GM21528 (cell line): ENCODE results near the gene PKDCC.
A peak's percentile ranks its signal among the peaks of the same experiment; 100 is the strongest.
"Not testable (repeated sequence)": the region's sequence is repeated elsewhere in the genome, so short reads cannot be mapped to it uniquely, and the experiment has no call there.

Experiments used
- ATAC-seq: cut with Tn5 transposase; IDR thresholded peaks from one replicate; pipeline ENCODE4 v1.9.1; 2021; ENCODE audit warnings: mild to moderate bottlenecking, moderate library complexity; ENCODE audit not compliant: unreplicated experiment, low FRiP score

The PKDCC gene

DNA sequence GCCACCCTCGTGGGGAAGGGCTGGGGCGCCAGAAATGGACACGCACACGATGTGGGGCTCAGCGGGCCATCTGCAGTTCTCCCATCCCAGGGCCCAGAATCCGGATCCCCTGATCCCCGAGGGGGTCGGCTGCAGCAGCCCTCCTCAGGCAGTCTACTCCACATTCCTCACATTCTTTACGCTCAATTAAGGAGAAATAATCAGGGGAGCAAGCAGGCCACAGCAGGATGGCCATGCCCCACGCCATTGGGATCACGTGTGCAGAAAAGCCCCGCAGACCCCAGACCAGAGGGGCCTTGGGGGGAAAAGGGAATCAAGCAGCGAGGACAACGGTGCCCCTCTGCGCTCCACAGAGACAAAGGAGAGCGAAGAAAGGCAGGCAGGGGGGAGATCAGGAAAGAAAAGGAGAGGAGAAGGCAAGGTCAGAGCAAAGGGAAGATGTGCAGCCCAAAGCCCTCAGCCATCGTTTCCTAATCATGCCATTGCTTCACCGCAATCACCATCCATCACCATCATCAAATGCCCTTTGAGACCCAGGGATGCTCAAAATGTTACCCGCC, 17.5 kb upstream of the PKDCC start:
- ATAC-seq: no peak

DNA sequence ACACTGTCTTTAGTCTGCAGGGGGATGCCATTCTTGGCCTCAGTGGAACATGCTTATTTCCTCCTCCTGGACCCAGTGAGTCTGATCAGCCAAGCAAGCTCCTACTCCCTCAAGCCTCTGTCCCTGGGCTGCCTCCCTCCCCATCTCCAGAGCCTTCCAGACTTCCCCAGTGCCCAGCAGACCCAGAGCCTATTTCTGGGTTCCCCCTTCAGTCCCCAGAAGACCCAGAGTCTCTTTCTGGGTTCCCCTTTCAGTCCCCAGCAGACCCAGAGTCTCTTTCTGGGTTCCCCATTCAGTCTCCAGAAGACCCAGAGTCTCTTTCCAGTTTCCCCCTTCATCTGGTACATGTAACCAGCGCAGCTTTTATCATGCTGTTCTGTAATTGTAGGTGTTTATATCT, 17.0 kb upstream of the PKDCC start:
- no peak for ATAC-seq

DNA sequence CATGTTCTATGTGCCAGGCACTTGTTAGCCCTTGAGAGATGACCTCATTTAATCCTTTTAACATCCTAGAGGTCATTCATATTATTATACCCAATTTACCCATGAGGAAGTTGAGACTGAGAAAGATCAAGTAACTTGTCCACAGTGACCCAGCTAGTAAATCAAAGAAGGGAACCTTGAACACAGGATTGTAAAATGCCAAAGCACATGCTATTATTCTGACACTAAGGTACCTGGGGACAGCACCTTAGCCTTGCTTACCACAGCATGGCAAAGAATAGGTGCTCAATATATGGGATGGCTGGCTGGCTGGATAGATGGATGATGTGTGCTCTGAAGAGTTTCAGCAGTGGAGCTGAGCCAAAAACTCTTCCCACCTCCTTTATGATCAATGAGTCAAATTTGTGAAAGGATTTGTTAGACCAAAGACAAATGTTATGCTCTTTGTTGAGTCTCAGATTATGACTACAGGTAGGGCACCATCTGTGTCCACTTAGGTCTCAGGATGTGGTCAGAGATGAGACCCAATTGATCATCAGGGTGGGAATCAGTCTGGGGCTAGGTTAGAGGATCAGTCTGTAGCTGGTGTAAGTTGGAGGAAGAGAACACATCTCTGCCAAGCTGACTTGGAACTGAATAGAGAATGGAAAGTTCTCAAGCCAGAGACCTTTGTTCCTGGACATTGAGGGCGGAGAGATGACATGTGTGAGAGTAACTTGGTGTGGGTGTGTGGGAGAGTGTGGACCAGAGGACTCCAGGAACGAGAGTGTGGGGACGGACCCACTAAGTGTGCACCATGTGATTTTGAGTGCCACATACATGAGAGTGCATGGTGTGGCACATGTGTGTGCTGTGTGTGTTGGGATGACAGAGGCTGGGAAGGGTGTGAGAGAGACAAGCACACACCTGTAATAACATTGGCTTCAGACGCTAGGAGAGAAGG, 16.3 kb upstream of the PKDCC start:
- ATAC-seq: no peak

DNA sequence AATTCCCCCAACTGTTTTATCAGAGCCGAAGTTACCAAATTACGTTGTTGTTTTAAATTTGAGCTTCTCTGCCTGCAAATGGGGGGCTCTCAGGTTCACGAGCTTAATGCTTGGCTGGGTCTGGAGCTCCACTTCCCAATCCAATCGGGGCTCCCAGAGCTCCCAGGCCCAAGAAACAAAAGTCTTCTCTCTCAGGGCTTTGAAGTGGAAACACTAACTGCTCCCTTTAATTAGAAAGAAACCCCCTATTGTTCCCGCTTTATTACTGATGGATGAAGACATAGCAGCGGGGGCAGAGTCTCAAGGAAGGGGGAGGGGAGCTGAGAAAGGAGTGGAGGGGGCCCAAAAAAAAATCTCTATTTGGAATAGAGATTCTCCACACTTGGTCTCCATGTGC, 15.6 kb upstream of the PKDCC start:
- no peak for ATAC-seq

DNA sequence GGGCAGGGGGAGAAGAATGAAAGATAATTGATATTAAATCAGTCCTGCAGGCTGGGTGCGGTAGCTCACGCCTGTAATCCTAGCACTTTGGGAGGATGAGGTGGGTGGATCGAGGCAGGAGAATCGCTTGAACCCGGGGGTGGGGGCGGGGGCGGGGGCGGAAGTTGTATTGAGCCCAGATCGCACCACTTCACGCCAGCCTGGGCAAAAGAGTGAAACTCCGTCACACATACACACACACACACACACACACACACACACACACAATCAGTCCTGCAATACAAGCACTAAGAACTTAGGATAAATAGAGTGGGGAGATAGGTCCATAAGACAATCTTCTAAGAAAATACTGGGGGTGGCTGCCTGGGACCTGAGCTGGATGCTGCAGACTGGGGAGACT, 15.1 kb upstream of the PKDCC start:
- ATAC-seq: no peak

DNA sequence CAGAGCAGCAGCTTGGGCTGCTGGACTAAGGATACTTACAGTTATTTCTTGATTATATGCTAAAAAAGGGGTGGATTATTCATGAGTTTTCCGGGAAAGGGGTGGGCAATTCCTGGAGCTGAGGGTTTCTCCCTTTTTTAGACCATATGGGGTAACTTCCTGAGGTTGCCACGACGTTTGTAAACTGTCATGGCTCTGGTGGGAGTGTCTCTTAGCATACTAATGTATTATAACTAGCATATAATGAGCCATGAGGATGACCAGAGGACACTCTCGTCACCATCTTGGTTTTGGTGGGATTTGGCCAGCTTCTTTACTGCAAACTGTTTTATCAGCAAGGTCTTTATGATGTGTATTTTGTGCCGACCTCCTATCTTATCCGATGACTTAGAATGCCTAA, 13.7 kb upstream of the PKDCC start:
- ATAC-seq: not testable (repeated sequence)

DNA sequence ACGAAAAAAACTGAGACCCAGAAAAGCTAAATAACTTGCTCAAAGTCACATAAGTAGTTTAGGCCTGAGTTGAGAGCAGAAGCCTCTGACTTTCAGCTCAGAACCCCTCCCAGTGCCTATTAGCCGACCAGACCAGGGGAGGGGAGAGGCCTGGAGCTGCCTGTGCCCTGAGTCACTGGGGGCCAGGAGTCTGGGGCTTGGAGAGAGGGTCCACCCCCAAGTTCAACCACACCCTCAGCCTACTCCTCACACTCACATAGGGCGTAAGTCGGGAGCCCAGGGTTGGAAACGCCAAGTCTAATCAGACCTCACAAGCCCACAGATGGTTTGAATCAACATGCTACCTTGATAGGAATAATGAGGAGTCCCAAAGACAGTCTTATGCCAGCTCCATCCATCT, 12.6 kb upstream of the PKDCC start:
- ATAC-seq: no peak

DNA sequence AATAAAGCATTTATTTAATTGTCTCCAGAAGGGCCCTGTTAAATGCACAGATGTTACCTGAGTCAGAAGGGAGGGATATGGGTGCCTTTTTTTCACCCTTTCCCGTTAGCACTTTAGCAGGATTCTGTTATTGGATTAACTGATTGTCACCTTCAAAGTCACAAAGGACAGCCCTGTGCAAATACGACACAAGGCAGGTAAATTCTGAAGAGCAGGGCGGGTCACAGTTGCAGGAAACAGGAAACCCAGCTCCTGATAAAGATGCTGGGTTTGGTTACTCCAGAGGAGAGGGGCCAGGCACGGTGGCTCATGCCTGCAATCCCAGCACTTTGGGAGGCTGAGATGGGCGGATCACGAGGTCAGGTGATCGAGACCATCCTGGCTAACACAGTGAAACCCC, 11.4 kb upstream of the PKDCC start:
- no peak for ATAC-seq

DNA sequence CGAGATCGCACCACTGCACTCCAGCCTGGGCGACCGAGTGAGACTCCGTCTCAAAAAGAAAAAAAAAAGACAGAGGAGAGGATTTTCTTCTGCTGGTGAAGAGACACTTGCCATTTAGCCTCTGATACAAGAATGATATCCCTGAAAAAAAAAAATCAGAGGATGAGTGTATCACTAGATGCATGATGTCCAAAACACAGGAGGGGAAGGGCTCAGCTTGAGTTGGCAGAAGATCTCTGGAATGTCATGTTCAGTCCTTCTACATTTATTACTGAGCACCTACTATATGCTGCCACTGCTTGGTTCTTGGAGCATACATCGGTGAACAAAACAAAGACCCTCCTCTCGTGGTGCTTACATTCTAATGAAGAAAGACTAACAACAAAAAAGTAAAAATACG, 10.9 kb upstream of the PKDCC start:
- ATAC-seq: no peak

DNA sequence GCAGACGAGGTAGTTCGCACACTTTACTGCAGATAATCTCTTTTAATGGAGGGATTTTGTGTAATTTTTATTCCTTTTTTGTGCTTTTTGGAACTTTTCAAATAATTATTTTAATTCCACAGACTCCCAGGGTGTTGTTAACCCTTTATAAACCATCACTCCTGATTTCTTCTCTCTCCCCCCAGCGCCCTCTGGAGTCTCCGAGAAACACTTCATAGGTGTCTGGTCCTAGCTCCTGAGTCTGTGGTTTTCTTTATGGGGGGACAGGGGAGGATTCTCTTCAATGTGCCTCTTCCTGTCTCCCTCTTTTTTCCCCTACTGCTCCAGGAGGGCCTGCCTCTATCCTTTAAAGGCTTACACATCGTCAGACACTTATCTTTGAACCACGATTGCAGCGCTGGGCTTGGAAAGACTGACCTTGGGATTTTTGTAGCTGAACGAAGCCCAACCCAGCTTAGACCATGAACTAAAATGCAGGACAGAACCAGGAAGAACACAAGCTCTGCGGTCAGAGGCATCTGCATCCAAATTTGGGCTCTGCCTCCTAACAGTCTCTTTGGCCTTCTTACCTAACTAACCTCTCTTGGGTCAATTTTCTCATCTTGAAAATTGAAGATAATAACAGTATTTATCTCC, 7.1 kb upstream of the PKDCC start:
- no peak for ATAC-seq

DNA sequence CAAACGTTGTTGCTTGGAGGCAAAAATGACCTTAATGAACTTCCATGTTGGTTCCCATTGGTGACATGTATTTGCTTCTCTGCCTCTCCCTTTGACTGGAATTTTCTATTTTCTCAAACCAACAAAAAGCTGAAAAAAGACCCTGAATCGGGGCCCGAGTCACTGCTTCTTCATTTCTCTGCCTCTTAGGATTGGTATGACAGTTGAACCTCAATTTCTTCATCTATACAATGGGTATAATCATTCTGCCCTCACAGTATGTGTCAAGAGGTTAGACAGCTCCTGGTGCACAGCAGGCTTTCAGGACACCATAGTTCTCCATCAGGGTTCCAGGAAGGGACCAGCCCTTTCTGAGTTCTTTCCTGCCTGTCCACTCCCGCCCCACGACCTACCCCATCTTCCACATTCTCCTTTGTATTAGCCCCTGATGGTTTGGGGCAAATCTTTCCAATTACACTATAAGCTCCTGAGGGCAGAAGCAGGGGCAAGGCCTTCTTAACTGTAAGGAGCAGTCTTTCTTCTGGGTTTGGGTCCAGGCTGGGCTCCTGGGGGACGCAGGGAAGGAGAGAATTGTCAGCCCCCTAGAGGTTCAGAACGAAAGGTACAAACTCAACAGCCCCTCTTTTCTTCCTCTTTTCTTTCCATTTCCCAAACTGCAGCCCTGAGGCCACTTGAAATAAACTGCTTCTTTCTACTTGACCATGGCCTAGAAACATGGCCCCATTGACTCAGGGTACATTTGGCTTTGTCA, 6.3 kb upstream of the PKDCC start:
- no peak for ATAC-seq

DNA sequence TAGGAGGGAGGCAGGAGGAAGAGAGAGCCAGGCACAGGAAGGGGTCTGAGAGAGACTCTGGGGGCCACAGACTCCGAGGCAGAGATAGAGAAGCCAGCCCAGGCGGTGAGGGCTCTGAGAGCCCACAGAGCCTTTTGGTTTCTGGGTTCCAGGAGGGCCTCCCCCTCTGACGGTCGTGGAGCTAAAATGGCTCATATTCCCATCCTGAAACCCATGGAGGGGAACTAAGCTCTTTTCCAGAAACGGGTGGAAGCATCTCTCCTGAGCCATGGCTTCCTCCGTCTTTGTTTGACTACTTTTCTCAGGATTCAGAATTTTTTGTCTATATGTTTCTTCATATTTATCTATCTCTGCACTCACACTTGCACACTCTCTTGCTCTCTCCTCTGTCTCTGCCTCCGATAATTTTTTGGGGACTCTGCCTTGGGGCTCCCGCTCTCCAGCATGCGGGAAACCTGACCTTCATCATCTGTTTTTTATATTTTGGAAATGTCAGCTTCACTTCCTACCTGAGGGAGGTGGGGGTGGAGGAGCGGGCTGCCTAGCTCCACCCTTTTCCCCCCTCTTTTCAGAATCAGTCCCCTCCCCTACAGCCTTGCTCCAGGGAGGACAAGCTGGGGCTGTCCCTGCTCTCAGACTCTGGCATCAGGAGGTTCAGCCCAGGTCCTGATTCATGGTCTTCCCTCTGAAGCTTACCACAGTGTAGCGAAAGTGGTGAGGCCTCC, 5.0 kb upstream of the PKDCC start:
- ATAC-seq: no peak

DNA sequence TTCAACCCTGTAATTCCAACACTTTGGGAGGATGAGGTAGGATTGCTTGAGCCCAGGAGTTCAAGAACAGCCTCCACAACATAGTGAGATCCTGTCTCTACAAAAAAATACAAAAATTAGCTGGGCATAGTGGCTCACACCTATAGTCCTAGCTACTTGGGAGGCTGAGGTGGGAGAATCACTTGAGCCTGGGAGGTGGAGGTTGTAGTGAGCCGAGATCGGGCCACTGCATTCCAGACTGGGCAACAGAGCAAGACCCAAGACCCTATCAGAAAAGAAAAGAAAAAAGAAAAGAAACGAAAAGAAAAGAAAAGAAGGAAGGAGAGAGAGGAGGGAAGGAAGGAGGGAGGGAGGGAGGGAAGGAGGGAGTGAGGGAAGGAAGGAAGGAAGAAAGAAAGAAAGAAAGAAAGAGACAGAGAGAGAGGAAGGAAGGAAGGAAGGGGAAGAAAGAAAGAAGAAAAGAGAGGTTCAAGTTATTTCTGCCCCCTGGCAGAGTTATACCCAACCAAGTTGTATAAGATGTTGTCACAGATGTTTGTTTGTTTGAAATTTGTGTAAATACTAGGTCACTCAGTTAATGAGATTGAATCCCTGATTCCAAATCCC, 3.9 kb upstream of the PKDCC start:
- no peak for ATAC-seq

DNA sequence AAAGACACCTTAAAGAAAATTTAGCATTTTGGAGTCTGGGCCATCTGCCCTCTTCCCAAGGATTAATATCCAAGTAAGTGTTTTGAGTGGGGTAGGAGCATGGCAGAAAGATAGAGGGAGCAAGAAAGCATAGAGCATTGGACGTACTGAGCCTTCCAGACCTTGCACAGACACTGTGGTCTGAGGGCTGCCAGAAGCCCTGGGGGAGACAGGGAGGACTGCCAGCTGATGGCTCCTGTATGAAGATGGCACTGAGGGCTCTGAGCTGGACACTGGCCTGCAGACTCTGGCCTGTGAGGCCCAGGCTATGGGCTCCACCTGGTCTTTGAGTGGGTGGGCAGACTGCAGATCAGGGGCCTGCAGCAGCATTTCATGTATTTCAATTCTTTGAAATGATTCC, 2.9 kb upstream of the PKDCC start:
- no peak for ATAC-seq

DNA sequence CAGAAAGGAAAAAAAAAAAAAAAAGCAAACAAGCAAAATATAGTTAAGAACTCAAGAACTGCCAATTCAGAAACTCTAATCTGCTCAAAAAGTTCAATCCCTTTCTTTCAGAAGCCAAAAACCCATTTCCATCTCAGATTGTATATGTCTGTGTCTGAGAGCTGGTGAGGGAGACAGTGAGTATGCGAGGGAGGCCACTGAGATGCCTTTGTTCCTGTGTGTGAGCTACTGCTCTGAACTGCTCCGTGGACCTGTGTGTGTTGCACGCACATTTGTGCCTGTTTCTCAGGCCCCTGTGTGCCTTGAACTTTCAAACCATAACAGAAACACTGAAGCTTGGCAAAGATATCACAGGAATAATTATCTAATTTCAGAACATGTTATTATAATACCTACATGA, 2.5 kb upstream of the PKDCC start:
- ATAC-seq: no peak

DNA sequence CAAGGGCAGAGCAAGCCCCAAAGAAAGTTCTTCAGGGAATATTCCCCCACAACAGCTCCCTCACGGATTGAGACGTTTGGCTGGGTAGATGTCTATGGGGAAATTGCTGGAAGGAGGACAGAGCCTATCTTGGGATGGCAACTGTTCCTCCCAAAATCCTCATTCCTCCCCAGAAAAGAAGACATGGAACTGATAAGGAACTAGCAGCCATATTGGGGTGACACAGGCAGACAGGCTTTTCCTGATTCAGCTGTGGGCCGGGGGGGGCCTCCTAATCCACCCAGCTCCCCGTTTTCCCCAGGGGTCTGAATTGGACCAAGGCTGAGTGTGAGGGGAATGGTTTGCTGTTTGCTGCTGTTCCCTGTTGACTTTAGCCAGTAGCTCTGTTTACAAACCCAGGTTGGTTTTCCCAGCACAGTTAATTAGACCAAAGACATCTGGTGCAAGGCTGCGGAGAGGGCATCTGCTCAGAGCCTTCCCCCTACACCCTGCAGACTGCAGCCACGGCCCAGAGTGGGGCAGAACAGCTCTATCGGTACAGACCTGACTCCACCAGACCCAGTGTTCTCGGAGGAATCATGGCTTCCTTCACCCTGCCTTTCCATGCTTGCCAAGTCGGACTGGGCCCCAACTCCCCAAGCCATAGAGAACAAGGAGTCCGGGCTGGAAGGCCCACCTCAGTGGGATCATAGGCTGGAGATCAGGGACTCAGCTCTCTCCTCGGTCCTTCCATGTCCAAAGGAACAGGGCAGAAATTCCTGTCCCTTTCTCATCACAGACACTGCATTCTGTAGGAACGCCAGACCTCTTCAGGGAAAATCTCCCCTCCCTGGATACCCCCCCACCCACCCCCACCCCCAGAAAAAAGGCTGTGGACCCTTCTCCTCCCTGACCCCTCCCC, 1.7 kb upstream of the PKDCC start:
- ATAC-seq: no peak

DNA sequence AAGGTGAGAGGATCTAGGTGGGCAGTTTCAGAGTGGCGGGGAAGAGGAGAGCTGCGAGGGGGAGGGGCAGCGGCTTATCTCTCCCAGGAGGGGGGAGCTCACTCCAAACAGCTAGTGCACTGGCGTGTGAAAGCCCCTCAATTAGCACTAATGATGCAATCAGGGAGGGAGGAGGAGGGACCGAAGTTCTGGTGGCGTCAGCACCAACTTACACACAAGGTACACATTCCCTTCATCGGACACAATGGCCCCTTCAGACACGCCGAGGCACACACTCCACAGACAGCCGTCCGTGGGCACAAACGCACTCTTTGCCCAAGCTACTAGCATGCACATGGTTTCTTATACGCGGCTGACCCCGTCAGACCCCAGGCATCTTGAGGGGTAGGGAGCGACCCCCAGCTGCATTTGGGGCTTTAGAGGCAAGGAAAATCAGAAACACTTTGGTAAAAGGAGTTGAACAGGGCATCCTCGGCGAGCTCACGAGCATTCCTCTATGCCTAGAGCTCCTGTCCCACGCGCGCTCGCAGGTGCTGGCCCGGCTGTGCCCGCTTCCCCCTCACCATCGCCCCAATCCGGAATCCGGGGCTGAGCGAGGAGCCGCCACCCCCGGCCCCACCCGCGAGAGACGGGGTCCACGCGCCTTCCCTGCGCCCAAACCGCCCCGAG, 868 bp upstream of the PKDCC start:
- peak; percentile 4 for ATAC-seq
